ENCODE measurements around the gene LRRC27.
"Not testable (repeated sequence)": the region's sequence is repeated elsewhere in the genome, so short reads cannot be mapped to it uniquely, and the experiment has no call there.

LRRC27 gene

DNA sequence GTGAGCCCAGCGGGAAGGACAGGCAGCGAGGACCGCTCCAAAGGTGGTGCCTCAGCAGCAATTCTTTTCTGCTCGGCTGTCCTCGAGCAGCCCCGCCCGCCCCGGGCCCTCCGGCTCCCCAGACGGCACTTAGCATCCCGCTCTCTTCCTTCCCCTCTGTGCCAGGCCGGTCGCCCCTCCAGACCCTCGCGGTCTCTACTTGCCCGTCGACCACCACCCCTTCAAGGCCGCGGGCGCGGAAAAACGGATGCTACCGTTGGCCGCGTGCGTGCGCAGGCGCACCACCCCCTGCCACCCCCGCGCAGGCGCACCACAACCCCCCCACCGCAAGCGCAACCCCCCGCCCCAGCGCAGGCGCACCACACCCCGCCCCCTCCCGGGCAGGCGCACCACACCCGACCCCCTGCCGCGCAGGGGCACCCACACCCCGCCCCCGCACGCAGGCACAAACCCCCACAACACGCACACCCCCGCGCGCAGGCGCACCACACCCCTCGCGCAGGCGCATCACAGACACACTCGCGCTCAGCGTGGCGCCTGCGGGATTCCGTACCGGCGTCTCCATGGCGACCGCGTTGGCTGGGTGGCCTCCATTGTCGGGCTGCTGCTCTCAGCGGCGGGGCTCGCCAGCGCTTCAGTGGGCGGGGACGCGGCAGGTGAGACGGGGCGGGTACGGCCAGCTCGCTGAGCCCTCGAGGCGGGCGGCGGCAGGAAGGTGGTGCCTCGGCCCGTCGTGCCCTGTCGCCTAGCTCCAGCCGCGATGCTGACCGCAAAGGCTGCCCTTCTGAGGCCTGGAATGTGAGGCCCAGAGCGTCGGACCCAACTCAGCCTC, at the start of gene LRRC27:
LRRC27 (plus strand) TSS at position 593 of the 832 bp plus-strand sequence. CDS start 1,332 bp downstream, outside the sequence.
- peak; percentile 89 for DNase-seq

DNA sequence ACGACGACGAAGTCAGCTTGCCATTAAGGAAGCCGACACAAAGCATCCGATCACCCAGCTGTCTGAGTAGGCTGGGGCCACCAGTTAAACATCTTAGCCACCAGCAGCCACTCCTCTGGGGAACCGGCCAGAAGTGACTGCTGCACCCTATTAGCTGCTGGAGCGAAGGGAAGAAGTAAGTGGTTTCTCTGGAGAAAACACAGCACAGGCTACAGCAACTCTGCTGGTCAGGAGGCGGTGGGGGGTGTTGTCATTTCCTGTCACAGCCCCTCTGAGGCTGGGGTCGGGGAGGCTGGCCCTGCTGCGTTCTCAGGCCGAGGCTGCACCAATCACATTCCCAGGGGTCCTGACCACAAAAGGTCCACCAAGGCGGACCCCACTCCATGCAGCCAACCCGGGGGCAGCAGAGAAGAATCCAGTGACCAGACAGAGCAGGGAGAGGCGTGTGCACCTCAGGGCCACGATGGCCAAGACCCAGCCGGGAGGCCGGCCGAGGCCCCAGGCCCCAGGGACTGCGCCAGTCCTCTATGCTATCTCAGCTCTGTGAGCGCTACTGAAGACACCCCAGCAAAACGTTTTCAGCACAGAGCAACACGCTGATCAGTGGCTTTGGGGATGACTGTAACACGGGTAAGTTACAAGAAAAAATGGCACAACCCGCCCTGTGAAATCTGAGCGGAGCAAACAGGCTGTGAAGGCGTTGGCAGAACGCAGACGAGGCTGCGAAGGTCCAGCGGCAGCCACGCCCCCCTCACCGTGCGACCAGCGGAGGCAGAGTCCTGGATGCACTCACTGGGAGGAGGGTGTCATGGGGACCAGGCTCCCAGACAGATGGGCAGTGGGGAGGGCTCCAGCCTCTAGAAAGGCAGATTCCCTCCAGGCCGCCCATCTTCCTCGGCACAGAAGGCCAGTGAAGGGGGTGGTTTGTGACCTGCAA, 49.1 kb upstream of the LRRC27 start:
- DNase-seq: no peak

DNA sequence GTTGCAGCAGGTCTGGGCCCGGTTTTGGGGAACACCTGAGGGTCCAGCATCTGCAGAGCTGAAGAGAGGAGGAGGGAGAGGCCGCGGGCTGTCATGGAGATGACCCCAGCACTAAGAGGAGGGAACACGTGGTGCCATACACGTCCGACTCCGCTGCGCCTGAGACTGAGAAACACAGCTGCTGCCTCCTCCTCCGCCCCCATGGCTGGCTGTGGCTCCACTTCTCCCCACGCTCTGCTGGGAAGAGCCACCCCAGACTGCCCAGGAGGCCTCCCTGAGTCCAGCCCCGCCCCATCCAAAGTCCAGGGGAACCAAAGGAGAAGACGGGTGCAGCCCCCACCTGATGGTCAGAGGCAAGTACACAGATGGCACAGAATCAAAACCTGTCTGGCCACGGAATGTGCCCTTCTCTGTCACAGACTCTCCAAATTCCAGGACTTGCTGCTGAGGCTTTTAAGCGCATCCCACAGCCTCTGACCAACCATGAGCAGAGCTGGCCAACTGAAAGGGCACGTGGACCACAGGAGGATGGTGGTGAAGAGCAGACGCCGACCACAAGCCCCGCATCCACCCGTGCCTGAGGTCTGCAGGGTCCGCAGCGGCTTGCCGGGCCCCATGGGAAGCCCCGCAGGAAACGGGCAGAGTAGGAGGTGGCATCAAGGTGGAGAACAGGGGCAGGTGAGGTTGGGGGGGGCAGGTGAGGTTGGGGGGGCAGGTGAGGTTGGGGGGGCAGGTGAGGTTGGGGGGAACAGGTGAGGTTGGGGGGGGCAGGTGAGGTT, 48.2 kb upstream of the LRRC27 start:
- no peak for DNase-seq

DNA sequence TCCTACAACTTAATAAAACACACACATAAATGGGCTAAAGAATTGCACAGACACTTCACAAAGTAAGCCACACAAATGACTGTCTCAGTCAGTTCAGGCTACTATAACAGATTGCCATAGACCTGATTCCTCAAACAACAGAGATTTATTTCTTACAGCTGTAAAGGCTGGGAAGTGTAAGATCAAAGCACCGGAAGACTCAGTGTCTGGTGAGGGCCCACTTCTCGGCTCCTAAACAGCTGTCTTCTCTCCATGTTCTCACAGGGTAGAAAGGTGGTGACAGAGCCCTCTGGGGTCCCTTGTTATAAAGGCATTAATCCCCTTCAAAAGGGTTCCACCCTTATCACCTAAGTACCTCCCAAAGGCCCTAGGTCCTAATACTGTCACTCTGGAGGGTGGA, 42.6 kb upstream of the LRRC27 start:
- no peak for DNase-seq

DNA sequence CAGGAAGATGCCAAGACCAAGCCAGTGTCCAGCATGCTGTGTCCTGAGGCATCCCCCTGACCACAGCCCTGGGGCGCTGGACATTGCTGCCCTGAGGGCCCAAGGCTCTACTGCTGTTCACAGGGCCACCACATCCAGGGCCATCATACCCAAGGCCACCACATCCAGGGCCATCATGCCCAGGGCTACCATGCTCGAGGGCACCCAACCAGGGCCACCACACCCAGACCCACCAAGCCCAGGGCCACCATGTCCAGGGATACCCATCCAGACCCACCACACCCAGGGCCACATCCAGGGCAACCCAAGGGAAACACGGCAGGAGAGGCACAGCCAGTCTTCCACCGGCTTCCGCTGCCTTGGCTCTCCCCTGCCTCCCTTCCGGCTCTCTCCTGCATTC, 41.4 kb upstream of the LRRC27 start:
- DNase-seq: no peak

DNA sequence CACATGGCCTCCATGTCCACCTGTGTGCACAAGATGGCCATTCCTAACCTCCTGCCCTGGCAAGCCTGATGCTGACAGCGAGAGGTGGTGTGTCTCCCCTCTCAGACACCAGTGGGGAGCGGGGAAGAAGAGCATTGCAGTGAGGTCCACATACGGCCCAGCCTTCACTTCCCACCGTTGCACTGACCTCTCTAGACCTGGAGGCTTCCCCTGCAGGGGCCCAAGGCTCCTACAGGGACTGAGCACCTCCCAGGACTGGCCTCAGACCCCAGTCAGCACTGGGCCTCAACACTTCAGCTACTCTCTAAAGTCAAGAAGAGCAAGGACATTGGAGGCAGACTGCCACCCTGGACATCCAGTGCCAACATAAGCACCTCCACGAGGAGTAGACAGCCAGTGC, 40.2 kb upstream of the LRRC27 start:
- DNase-seq: no peak

DNA sequence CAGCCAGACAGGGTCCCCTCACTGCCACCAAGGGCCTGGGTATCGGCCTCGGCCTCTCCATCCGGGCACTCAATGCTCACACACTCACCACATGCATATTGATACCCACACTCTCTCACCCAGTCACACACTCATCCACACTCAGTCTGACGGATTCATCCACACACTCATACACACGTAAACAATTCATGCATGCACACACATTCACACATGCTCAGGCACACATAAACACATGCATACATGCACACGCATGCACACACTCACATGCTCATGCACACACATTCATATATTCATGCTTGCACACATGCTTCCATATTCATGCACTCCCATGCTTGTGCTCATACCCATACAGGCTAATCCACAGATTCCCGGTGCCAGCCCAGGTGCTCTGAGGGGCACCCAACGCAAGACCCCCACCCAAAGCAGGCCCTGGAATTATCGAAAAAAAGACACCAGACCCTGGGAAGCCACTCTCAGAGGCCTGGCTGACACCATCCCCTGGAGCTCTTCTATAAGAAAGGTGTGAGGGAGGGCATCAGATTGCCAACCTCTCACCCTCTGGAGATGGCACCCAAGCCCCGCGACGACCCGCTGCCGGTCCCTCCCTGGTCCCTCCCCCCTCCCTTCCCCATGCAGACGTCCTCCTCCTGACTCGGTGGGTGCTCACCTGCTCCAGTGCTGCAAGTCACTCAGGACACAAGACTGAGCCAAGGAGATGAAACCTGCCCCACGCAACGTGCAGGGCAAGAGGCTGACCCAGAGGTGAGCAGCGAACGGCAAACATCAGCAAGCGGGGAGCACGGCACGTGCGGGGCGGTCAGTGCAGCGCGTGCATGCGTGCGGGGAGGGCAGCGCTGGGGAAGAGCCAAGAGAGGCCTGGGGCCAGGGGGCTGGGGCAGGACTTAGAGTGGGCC, 39.4 kb upstream of the LRRC27 start:
- no peak for DNase-seq

DNA sequence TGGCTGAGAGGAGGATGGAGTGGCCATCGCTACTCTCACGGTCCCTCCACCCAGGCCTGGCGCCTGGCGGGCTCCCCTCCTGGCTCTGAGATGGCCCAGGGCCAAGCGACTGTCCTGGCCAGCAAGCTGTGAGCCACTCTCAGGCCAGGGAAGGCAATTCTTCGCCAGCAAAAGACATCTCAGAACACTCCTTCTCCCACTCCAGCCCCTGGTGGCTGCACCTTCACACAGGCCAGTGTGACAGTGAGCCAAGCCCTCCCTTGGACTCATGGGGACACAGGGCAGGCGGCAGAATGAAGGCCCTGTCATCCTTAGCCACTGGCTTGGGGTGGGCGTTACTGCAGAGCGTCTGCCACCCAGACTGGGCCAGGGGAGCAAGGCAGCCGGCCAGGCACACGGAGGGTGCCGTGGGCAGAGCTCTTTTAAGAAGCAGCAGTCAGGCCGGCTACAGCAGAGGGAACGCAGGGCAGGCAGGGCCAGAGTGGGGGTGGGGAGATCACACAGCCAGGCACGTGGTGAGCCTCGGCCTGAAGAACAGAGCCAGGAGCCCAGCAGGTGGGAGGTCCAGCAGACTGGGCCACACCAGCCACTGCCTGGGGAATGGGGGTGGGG, 38.7 kb upstream of the LRRC27 start:
- no peak for DNase-seq

DNA sequence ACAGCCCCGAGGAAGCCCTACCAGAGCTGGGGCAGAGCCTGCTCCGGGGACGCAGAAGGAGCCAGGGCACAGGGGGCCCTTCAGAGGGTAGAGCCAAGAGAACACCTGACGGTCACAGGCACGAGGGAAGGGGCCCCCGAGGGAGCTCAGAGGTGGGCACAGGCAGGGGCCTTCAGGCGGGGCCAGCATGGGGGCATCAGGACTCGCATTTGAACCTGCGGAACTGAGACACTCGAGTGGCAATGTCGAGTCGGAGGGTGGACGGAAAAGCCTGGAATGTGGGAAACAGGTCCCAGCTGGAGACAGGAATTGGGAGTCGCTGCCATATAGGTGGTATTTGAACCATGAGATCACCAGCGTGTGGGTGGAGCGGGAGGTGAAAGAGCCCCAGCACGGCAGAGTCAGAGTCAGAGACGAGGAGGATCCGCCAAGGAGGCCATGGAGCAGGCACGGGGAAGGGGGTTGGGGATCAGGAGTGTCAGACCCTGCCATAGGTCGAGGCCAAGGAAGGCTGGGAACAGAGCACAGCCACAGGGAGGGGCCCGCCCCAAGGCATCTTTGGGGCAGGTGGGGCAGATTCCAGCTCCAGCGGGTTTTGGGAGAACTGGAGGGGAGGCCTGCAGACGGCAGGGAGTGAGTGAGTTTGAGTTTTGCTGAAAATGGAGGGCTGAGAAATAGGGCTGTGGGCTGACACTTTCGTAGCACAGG, 38.0 kb upstream of the LRRC27 start:
- DNase-seq: no peak

DNA sequence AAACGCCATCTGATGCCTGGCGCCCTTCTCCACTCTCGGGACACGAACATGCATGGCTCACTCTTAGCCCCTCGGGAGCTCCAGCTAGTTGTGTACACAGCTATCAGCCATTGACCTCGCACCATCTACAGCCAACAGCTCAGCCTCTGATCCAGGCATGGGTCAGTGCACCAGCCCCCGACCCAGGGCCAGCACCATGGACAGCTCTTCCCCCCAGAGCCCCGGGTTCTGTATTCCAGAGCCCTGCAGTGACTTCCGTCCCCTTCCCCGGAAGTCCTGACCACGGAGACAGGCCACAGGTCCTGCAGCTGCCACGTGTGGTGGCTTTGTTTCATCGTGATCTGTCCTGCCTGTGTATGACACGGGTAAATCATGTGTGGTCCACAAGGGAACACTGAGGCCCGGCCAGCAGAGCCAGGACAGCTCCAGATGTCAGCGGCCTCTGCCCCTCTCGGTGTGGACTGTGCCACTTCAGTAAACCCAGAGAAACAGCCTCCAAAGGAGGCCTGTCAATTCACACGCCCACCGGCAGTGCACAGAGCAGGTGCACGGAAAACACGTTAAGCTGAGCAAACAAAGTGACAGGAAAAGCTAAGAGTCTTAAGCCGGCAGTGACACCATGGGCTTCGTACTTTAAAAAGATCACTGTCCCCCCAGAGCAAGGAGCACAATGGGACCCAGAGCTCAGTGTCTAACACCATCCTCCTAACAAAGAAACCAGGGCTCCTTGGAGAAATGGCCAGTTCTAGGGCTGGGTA, 37.3 kb upstream of the LRRC27 start:
- no peak for DNase-seq

DNA sequence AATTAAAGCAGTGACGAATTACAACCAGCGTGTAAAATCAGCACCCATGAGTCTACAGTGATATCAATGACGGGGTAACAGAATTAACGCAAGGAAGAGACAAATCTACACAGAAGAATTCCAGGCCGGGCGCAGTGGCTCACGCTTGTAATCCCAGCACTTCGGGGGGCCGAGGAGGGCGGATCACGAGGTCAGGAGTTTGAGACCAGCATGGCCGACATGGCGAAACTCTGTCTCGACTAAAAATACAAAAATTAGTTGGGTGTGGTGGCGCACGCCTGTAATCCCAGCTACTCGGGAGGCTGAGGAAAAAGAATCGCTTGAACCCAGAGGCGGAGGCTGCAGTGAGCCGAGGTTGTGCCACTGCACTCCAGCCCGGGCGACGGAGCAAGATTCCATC, 36.5 kb upstream of the LRRC27 start:
- DNase-seq: not testable (repeated sequence)

DNA sequence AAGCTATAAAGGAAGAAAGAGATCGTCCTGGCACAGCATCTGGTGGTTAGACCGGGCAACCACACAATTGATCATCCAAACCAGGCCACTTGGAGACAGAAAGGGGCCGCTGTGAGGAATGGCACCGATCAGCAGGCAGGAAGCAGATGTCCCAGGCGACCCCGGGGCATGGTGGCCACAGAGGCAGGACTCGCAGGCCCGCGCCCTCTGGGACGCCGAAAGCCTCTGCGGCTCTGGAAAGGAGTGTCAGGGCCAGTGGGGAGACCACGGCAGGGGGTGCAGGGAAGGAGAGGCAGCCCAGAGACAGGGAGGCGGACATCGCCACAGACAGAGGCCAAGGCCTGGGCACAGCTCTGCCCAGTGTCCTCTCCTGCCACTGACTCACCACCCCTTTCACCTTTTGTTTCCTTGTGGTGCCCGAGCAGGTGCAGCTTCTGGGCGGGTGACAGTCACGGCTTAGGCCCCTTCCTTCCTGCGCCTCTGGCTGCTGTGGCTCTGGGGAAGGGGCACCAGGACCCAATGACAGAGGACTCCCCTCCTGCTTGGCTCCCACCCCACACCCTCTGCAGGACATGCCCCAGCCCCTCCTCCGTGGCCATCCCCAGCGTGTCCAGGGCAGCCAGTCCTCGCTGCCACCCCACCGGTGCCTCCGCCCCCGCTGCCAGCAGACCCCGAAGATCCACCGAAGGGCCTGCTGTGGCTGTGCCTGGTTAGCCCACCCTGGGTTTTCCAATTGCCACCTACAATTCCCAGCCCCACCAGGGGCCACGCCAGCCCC, 35.1 kb upstream of the LRRC27 start:
- DNase-seq: no peak

DNA sequence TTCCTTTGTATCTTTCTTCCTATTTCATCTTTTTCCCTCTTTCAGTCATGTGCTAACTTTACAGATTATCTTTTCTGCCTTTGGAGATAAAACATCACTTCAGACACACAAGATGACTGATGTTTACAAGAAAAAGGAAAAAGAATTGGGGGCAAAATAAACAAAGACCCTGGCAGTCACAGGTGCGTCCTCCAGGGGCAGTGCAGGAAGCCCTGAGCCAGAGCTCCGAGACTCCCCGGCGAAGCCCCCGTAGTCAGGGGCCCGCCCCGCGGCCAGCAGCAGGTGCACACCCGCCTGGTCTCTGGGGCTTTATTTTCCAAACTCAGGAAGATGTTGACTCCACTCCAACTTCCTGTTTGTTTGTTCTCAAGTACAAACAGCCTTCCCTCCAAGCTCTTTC, 34.5 kb upstream of the LRRC27 start:
- no peak for DNase-seq

DNA sequence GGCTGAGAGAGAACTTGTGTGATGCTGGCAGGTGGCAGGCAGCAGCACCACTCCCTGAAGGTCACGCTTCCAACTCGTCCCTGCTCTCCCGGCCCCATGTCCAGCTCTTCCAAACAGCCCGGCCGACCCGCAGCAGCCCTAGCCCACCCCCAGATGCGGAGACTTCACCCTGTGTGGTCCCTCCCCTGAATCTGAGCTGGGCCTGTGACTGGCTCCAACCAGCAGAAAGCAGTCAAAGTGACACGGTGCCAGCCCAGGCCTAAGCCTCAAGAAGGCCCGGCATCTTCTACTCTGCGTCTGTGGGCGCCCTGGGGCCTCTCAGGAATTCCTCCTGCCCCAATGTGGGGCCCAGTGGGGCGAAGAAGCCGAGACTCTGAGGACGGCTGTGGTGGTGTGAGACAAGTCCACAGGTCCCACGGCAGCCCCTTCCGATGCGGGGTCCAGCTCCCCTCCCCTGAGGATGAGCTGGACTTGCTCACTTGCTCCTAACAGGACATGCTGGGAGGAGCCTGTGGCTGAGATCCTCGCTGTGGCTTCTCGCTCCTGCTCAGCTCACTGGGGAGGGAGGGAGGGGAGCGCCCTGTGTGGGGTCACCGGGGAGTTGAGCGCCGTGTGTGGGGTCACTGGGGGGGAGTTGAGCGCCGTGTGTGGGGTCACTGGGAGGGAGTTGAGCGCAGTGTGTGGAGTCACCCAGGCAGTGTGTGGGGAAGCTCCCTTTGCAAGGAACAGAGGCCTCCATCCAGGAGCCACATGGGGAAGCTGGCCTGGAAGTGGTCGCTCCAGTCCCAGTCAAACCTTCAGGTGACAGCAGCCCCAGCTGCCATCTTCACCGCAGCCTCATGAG, 33.7 kb upstream of the LRRC27 start:
- DNase-seq: no peak

DNA sequence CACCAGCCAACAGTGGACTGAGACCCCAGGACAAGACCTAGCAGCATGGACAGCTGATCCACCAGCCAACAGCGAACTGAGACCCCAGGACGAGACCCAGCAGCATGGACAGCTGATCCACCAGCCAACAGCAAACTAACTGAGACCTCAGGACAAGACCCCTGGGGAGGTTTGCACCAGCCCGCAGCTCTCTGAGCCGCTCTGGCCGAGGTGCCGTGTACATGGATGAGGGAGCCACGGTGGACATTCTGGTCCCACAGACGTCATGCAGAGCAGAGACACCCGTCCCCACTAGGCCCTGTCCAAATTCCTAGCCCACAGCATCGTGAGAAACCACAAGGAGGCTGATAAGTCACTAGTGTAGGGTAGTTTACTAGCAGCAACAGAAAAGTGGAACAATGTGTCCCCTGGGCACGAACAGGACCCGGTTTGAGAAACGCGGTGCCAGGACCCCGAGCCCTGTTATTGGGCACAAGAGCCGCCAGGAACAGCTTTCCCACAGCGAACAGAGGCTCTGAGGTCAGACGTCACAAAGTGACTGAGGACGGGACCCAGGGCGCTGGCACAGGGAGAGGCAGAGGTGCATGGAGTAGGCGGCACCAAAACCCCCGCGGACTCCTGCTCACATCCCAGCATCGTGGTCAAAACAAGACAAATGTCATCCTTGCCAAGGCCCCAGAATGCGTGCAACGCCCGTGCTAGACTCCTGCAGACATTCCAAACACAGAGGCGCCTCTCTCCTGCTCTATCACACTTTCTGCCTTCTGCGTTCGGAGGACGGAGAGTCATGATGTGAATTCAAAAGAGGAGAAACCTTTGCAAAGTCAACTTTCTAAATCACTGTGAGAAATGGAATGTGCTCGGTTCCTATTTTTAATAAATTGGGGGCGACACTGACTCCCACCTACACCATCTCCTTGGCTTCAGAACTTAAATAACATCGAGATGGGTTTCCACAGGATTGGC, 32.3 kb upstream of the LRRC27 start:
- DNase-seq: no peak

DNA sequence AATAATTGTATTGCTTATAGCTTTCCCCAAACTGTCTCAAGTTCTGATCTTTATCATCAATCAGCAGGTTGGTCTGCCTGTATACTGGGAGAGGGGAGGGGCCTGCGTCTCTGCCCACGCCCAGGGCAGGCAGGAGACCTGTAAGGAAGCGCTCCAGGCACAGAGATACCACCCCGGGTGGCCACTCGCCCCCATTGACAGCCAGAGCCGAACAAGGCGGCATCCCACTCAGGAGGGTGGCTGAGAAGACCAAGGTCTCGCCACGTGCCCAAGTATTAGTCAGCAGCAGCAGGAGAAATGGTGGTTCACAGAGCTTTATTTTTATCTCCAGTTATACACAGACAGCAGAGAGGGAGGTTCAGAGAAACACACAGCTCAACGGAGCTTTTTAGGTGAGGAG, 31.4 kb upstream of the LRRC27 start:
- no peak for DNase-seq
